ENCODE results near the gene HYAL2.

DNA sequence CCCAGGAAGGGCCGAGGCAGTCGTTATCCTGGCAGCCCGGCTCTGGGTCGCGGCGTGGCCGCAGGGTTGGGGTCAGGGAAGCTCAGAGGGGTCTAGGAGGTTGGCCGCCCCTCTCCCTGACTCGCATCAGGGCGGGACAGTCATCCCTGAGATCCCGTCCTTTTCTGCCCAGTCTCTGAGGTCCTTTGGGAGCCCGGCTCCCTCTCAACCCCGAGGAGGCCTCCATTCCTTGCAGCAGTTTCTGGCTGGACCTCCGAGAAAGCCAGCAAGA, 495 bp downstream of the HYAL2 start:
- no peak for TF ChIP-seq CTCF (IDR thresholded peaks at IDR 0.05)
- TF ChIP-seq POLR2A (IDR thresholded peaks at IDR 0.05), result no peak
- TF ChIP-seq POLR2AphosphoS5 (IDR thresholded peaks at IDR 0.05), result no peak
